Parathyroid adenoma (tissue), 2 donors: ENCODE measurements around the gene PRSS37.
"Not testable (repeated sequence)": the region's sequence is repeated elsewhere in the genome, so short reads cannot be mapped to it uniquely, and the experiment has no call there.

Experiments
- H2AFZ ChIP-seq: fragments of 300-600 bp; sonication (generic); one replicate; pipeline ENCODE4 v1.7.0; 2017; ENCODE audit warnings: antibody characterized with exemption, mild to moderate bottlenecking
- H3K27ac ChIP-seq: fragments of 300-600 bp; sonication (generic); one replicate; pipeline ENCODE4 v1.7.0; 2017
- H3K27me3 ChIP-seq: fragments of 300-600 bp; sonication (generic); one replicate; pipeline ENCODE4 v1.7.0; 2017; ENCODE audit warnings: low read length; ENCODE audit not compliant: control insufficient read depth, insufficient read depth
- H3K36me3 ChIP-seq: fragments of 300-600 bp; sonication (generic); one replicate; pipeline ENCODE4 v1.7.0; 2017; ENCODE audit warnings: low read length; ENCODE audit not compliant: control insufficient read depth, insufficient read depth
- H3K4me1 ChIP-seq: fragments of 300-600 bp; sonication (generic); one replicate; pipeline ENCODE4 v1.7.0; 2017; ENCODE audit warnings: control low read depth
- H3K4me2 ChIP-seq: fragments of 300-600 bp; sonication (generic); one replicate; pipeline ENCODE4 v1.7.0; 2017; ENCODE audit warnings: low read length
- H3K4me3 ChIP-seq: fragments of 300-600 bp; sonication (generic); one replicate; pipeline ENCODE4 v1.7.0; 2017; ENCODE audit warnings: low read depth, low read length
- H3K79me2 ChIP-seq: fragments of 300-600 bp; sonication (generic); one replicate; pipeline ENCODE4 v1.7.0; 2017; ENCODE audit warnings: control low read depth
- H3K9ac ChIP-seq: fragments of 300-600 bp; sonication (generic); one replicate; pipeline ENCODE4 v1.7.0; 2017; ENCODE audit warnings: mild to moderate bottlenecking
- H3K9me3 ChIP-seq: fragments of 300-600 bp; sonication (generic); one replicate; pipeline ENCODE4 v1.7.0; 2017; ENCODE audit warnings: low read length; ENCODE audit not compliant: control insufficient read depth
- TF ChIP-seq, protein P1 (sequence below): fragments of 300-600 bp; sonication (generic); IDR thresholded peaks from one replicate; pipeline ENCODE4 v1.7.0; 2017; ENCODE audit warnings: antibody characterized with exemption, mild to moderate bottlenecking
- donor health status: primary hyperparathyroidism.

PRSS37 gene

DNA sequence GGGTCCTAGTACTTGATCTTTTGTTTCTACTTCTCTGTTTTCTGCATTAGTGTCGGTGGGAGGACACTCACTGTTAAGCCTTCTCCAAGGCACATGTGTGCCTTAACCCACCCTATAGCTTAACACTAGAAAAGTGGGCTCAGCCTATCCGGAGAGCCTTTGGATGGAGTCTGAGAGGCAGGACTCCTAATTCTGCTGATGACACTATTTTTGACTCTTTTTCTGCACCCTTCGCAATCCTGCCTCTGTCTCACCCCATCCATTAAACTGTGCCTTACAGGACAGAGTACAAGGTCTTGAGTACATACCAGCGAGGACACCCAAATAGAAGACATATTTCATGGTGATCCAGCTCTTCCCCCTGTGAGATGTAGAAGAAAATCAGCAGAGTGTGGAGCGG, 577 bp downstream of the PRSS37 start:
- H3K27ac ChIP-seq, result no peak overlapping the region
- no peak overlapping the region for H2AFZ ChIP-seq
- no peaks in the 10 kb centered on the region for H3K79me2 ChIP-seq
- H3K4me2 ChIP-seq, result no peak overlapping the region
- H3K4me3 ChIP-seq, result no peak overlapping the region
- no peak overlapping the region for H3K9ac ChIP-seq
- H3K4me1 ChIP-seq, result no peaks in the 10 kb centered on the region
- TF ChIP-seq, protein P1, sequence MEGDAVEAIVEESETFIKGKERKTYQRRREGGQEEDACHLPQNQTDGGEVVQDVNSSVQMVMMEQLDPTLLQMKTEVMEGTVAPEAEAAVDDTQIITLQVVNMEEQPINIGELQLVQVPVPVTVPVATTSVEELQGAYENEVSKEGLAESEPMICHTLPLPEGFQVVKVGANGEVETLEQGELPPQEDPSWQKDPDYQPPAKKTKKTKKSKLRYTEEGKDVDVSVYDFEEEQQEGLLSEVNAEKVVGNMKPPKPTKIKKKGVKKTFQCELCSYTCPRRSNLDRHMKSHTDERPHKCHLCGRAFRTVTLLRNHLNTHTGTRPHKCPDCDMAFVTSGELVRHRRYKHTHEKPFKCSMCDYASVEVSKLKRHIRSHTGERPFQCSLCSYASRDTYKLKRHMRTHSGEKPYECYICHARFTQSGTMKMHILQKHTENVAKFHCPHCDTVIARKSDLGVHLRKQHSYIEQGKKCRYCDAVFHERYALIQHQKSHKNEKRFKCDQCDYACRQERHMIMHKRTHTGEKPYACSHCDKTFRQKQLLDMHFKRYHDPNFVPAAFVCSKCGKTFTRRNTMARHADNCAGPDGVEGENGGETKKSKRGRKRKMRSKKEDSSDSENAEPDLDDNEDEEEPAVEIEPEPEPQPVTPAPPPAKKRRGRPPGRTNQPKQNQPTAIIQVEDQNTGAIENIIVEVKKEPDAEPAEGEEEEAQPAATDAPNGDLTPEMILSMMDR, result no peak
- H3K27me3 ChIP-seq, result no peaks in the 10 kb centered on the region
- H3K9me3 ChIP-seq, result no peaks in the 10 kb centered on the region
- no peaks in the 10 kb centered on the region for H3K36me3 ChIP-seq

DNA sequence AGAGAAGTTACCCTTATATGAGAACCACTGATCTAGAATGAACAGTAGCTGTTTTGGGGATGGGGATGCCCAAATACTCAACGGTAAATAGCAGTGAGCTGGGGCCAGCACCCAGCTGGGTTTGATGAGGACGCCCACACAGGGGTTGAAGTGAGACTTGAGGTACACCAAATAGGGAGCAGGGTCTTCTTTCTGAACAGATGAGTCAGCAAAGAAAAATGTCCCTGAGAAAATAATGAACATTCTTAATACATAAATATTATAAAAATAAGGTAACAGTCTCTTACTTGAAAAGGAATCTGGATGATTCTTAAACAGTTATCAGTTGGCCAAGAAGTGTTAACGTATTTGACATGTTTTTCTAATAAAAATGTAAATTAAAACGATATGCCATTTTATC, 2.0 kb downstream of the PRSS37 start:
- Histone ChIP-seq H3K36me3 (no peaks in the 10 kb centered on the region), H2AFZ (no peak overlapping the region), H3K9ac (no peak overlapping the region), H3K27ac (no peak overlapping the region), H3K4me3 (no peak overlapping the region), H3K79me2 (no peaks in the 10 kb centered on the region), H3K27me3 (no peaks in the 10 kb centered on the region), H3K4me2 (no peak overlapping the region), H3K4me1 (no peaks in the 10 kb centered on the region), H3K9me3 (no peaks in the 10 kb centered on the region)
- TF ChIP-seq, protein P1, result no peak

DNA sequence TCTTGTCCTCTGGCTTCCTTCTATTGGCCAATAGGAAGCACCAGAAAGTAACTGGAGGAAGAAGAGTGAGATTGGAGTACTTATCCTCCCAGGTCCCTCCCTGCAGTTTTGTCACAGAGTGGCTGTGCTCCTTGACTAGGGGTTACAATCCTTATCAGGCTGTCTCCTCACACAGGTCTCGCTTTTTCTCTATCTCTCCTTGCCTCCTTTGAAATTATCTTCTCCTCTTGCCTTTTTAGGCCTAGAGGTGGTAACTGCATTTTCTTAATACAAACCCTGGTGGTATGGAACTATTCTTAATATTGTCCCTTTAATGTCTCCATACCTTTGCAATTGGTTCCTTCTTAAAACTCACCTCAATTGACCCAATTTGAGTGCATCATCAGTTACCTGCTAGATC, 2.7 kb downstream of the PRSS37 start:
- Histone ChIP-seq H3K36me3 (no peaks in the 10 kb centered on the region), H3K79me2 (no peaks in the 10 kb centered on the region), H3K9me3 (no peaks in the 10 kb centered on the region), H3K4me3 (no peak overlapping the region), H3K4me1 (no peaks in the 10 kb centered on the region), H3K9ac (no peak overlapping the region), H3K27ac (no peak overlapping the region), H3K4me2 (no peak overlapping the region), H2AFZ (no peak overlapping the region), H3K27me3 (no peaks in the 10 kb centered on the region)
- TF ChIP-seq, protein P1, result no peak

DNA sequence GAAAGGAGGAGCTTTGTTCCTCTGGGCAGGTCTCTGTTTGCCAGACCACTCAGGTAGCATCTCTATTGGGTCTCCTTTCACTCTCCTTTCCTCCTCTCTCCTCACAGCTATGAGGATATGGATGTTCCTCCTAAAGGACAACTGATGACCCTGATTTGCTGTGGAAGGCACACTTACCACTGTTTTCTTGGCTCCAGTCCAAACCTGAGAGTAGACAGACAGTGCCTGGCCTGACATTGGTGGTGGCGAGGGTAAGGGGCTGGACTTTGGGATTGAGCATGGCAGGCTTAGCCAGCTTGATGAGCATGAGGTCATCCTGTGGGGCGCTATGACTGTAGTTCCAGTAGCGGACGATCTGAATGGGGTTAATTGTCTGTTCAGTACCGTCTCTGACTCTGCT, 3.6 kb downstream of the PRSS37 start:
- Histone ChIP-seq H3K27ac (no peak overlapping the region), H3K4me3 (no peak overlapping the region), H3K79me2 (no peaks in the 10 kb centered on the region), H3K27me3 (no peaks in the 10 kb centered on the region), H3K36me3 (no peaks in the 10 kb centered on the region), H3K9ac (no peak overlapping the region), H3K9me3 (no peaks in the 10 kb centered on the region), H2AFZ (no peak overlapping the region), H3K4me1 (no peaks in the 10 kb centered on the region), H3K4me2 (no peak overlapping the region)
- TF ChIP-seq, protein P1, result no peak

DNA sequence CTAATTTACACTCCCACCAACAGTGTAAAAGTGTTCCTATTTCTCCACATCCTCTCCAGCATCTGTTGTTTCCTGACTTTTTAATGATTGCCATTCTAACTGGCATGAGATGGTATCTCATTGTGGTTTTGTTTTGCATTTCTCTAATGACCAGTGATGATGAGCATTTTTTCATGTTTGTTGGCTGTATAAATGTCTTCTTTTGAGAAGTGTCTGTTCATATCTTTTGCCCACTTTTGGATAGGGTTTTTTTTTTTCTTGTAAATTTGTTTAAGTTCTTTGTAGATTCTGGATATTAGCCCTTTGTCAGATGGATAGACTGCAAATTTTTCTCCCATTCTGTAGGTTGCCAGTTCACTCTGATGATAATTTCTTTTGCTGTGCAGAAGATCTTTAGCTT, 18.9 kb downstream of the PRSS37 start:
- H3K9me3 ChIP-seq, H3K4me1 ChIP-seq, H2AFZ ChIP-seq, H3K4me2 ChIP-seq, H3K9ac ChIP-seq, H3K27me3 ChIP-seq, H3K27ac ChIP-seq, H3K4me3 ChIP-seq, H3K79me2 ChIP-seq, H3K36me3 ChIP-seq: not testable (repeated sequence)
